Stimulated activated memory B cell treated with anti-CD40 and anti-IgM and Interleukin-4, amounts not matched to agents 10 μg/mL and 1 μg/mL and 100 μg/mL, for 72 hours (primary cell): ENCODE measurements around the gene NAV2.

Source experiments
- ATAC-seq: fragments of 150-1000 bp; cut with Tn5 transposase; 2 replicates; pipeline ENCODE4 v1.10.0; 2021
- H3K27ac Mint-ChIP-seq: one replicate; pipeline ENCODE4 v1.8.0; 2022; ENCODE audit warnings: mild to moderate bottlenecking, mixed read lengths
- H3K27me3 Mint-ChIP-seq: one replicate; pipeline ENCODE4 v1.8.0; 2022; ENCODE audit warnings: mixed read lengths
- H3K36me3 Mint-ChIP-seq: one replicate; pipeline ENCODE4 v1.8.0; 2022; ENCODE audit warnings: mixed read lengths
- H3K4me1 Mint-ChIP-seq: one replicate; pipeline ENCODE4 v1.8.0; 2022; ENCODE audit warnings: mixed read lengths
- H3K4me3 Mint-ChIP-seq: one replicate; pipeline ENCODE4 v1.8.0; 2022; ENCODE audit warnings: mild to moderate bottlenecking, moderate library complexity, mixed read lengths
- H3K9me3 Mint-ChIP-seq: one replicate; pipeline ENCODE4 v1.8.0; 2022; ENCODE audit warnings: mixed read lengths

Gene NAV2

DNA sequence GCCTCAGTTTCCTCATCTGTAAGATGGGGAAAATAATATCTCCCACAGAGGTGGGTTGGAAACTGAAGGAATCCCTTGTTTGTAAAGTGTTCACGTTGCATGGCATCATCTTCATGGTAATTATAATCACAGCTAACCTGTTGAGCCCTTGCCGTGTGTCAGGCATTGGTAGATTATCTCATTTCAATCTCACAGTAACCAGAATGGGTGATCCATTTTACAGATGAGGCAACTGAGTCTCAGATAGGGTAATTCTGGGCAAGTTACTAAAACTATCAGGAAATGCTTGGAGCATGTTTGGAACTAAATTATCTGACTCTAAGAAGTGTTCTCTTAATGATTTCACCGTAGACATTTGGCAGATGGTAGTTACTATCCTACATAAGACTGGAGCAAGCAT, 109.4 kb downstream of the NAV2 start:
- no peak for ATAC-seq
- H3K27ac Mint-ChIP-seq: no peak overlapping the region
- H3K36me3 Mint-ChIP-seq: no peaks in the 10 kb centered on the region
- H3K4me3 Mint-ChIP-seq: no peak overlapping the region
- H3K27me3 Mint-ChIP-seq: peaks cover 28% of the 10 kb centered on the region
- H3K9me3 Mint-ChIP-seq: no peaks in the 10 kb centered on the region
- peaks cover 5% of the 10 kb centered on the region for H3K4me1 Mint-ChIP-seq

- no peaks in the 10 kb centered on the region for H3K9me3 Mint-ChIP-seq
- H3K4me1 Mint-ChIP-seq: peaks cover 5% of the 10 kb centered on the region
- H3K36me3 Mint-ChIP-seq: no peaks in the 10 kb centered on the region
- no peak overlapping the region for H3K4me3 Mint-ChIP-seq
- peaks cover 28% of the 10 kb centered on the region for H3K27me3 Mint-ChIP-seq
- H3K27ac Mint-ChIP-seq: no peak overlapping the region
- no peak for ATAC-seq
Measured at GRCh38 chr11:19822531-19822930, 109.9 kb downstream of the NAV2 start.

GRCh38 chr11:19826606-19827005, 114.0 kb downstream of the NAV2 start:
- Mint-ChIP-seq H3K27me3 (peaks cover 7% of the 10 kb centered on the region), H3K4me3 (no peak overlapping the region), H3K27ac (no peak overlapping the region), H3K4me1 (no peaks in the 10 kb centered on the region), H3K9me3 (no peaks in the 10 kb centered on the region), H3K36me3 (no peaks in the 10 kb centered on the region)
- no peak for ATAC-seq

DNA sequence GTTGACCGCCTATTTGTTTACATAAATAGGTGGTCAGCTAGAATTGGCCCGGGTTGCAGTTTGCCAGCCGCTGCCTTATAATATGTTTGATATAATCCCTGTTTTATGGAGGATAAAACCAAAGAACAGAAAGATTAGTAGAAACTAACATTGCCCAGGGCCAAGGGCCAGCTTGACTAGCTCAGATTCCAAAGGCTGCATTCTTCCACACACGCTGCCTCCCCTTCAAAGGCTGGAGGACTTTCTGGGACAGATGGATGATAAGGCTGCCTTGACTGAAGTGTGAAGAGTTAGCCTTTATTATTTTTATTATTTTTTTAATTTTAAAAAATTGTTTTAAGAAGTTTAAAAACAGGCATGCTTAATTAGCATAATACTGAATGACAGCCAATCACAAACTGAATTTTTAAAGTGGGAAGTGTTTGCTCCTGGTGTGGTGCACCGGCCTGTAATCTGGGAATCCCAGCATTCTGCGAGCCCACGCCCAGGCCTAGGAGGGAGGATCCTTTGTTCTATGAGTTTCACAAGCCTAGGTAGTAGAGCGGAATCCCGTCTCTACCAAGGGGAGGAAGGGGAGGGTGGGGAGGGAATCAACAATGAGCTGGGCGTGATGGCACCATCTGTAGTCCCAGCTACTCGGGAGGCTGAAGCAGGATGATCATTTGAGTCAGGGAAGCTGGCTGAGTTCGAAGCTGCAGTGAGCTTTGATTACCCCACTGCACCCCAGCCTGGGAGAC, 114.9 kb downstream of the NAV2 start:
- Mint-ChIP-seq H3K36me3 (no peaks in the 10 kb centered on the region), H3K4me1 (no peaks in the 10 kb centered on the region), H3K4me3 (no peak overlapping the region), H3K9me3 (no peaks in the 10 kb centered on the region), H3K27ac (no peak overlapping the region), H3K27me3 (peaks cover 7% of the 10 kb centered on the region)
- ATAC-seq: no peak

- no peak for ATAC-seq
- H3K4me1 Mint-ChIP-seq: no peaks in the 10 kb centered on the region
- peaks cover 2% of the 10 kb centered on the region for H3K36me3 Mint-ChIP-seq
- no peak overlapping the region for H3K4me3 Mint-ChIP-seq
- peaks cover 4% of the 10 kb centered on the region for H3K27me3 Mint-ChIP-seq
- no peak overlapping the region for H3K27ac Mint-ChIP-seq
- no peaks in the 10 kb centered on the region for H3K9me3 Mint-ChIP-seq
Measured at GRCh38 chr11:19828382-19829108, 115.9 kb downstream of the NAV2 start.

GRCh38 chr11:19829109-19829837, 116.6 kb downstream of the NAV2 start:
- Mint-ChIP-seq H3K36me3 (peaks cover 9% of the 10 kb centered on the region), H3K4me3 (no peak overlapping the region), H3K27ac (no peak overlapping the region), H3K27me3 (no peaks in the 10 kb centered on the region), H3K4me1 (no peaks in the 10 kb centered on the region), H3K9me3 (peaks cover 5% of the 10 kb centered on the region)
- no peak for ATAC-seq

GRCh38 chr11:19832086-19832750, 119.6 kb downstream of the NAV2 start:
- peaks cover 5% of the 10 kb centered on the region for H3K9me3 Mint-ChIP-seq

GRCh38 chr11:19832901-19833300, 120.3 kb downstream of the NAV2 start:
- Mint-ChIP-seq H3K9me3 (peaks cover 5% of the 10 kb centered on the region), H3K27me3 (no peaks in the 10 kb centered on the region), H3K36me3 (peaks cover 14% of the 10 kb centered on the region), H3K4me3 (no peak overlapping the region), H3K27ac (no peak overlapping the region), H3K4me1 (no peaks in the 10 kb centered on the region)
- no peak for ATAC-seq

More at GRCh38 chr11:19832086-19832750, 119.6 kb downstream of the NAV2 start:
- Mint-ChIP-seq H3K36me3 (peaks cover 14% of the 10 kb centered on the region), H3K4me3 (no peak overlapping the region), H3K4me1 (no peaks in the 10 kb centered on the region), H3K27me3 (no peaks in the 10 kb centered on the region), H3K27ac (no peak overlapping the region)
- no peak for ATAC-seq

- Mint-ChIP-seq H3K36me3 (peaks cover 14% of the 10 kb centered on the region), H3K4me1 (no peaks in the 10 kb centered on the region), H3K27me3 (no peaks in the 10 kb centered on the region), H3K4me3 (no peak overlapping the region), H3K9me3 (peaks cover 5% of the 10 kb centered on the region), H3K27ac (no peak overlapping the region)
- ATAC-seq: no peak
Measured at GRCh38 chr11:19834771-19835170, 122.1 kb downstream of the NAV2 start.

DNA sequence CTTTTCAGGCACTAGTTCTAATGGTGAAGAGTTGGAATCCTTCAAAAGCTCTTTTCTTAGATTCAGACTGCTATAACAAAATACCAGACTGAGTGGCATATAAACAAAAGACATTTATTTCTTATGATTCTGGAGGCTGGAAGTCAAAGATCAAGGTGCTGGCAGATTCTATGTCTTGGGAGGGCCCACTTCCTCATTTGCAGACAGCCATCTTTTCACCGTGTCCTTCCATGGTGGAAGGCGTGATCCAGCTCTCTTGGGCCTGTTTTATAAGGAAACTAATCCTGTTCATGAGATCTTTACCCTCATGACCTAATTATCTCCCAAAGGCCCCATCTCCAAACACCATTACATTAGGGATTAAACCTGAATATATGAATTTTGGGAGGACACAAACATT, 124.0 kb downstream of the NAV2 start:
- H3K4me1 Mint-ChIP-seq: no peaks in the 10 kb centered on the region
- H3K27me3 Mint-ChIP-seq: no peaks in the 10 kb centered on the region
- H3K4me3 Mint-ChIP-seq: no peak overlapping the region
- H3K36me3 Mint-ChIP-seq: peaks cover 14% of the 10 kb centered on the region
- ATAC-seq: no peak
- no peak overlapping the region for H3K27ac Mint-ChIP-seq
- peaks cover 5% of the 10 kb centered on the region for H3K9me3 Mint-ChIP-seq

- Mint-ChIP-seq H3K4me3 (no peak overlapping the region), H3K9me3 (peaks cover under 1% of the 10 kb centered on the region), H3K27ac (no peak overlapping the region), H3K4me1 (no peaks in the 10 kb centered on the region), H3K36me3 (peaks cover 6% of the 10 kb centered on the region), H3K27me3 (no peaks in the 10 kb centered on the region)
- no peak for ATAC-seq
Measured at GRCh38 chr11:19838994-19839768, 126.5 kb downstream of the NAV2 start.

GRCh38 chr11:19840961-19841360, 128.3 kb downstream of the NAV2 start:
- no peaks in the 10 kb centered on the region for H3K4me1 Mint-ChIP-seq
- no peak overlapping the region for H3K4me3 Mint-ChIP-seq
- peaks cover 4% of the 10 kb centered on the region for H3K36me3 Mint-ChIP-seq
- no peaks in the 10 kb centered on the region for H3K27me3 Mint-ChIP-seq
- no peak for ATAC-seq
- no peak overlapping the region for H3K27ac Mint-ChIP-seq
- no peaks in the 10 kb centered on the region for H3K9me3 Mint-ChIP-seq

DNA sequence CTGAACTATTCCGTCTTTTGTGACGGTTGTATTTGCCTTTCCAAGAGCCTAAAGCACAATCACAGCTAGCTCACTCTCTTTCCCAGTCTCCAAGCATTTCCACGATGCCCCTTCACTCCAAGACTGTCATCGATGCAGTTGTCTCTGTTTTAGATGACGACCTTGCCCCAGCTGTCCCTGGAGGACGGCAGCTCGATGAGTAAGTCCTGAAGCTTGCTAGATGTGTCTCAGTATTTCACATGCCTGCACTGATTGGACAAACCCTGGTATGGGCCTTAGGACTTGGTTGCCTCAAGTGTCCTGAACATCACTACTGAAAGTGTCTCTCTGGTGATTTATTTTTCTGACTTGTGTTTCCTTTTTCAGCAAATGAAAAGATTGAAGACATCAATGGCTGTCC, 129.9 kb downstream of the NAV2 start:
- no peak for ATAC-seq
- H3K36me3 Mint-ChIP-seq: no peaks in the 10 kb centered on the region
- no peaks in the 10 kb centered on the region for H3K9me3 Mint-ChIP-seq
- H3K27ac Mint-ChIP-seq: no peak overlapping the region
- no peaks in the 10 kb centered on the region for H3K27me3 Mint-ChIP-seq
- H3K4me1 Mint-ChIP-seq: no peaks in the 10 kb centered on the region
- no peak overlapping the region for H3K4me3 Mint-ChIP-seq

DNA sequence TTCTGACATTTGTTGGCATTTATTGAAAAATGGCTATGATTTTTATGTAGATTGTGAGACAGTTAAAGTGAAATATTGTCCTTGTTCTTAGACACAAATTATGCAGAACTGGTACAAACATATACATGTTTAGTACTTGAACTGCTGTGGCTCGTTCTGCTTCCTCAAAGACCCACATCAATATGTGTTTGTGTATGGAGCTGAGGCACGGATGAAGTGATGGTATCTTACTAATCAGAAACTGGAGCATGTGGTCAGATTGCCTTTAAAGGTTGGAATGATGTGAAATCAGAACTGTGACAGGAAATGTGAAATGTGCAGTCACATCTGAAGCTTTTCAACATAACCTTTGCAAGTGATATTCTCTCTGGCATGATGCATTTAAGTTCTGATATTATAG, 130.4 kb downstream of the NAV2 start:
- ATAC-seq: no peak
- no peaks in the 10 kb centered on the region for H3K9me3 Mint-ChIP-seq
- no peaks in the 10 kb centered on the region for H3K36me3 Mint-ChIP-seq
- H3K4me1 Mint-ChIP-seq: no peaks in the 10 kb centered on the region
- no peak overlapping the region for H3K27ac Mint-ChIP-seq
- no peaks in the 10 kb centered on the region for H3K27me3 Mint-ChIP-seq
- no peak overlapping the region for H3K4me3 Mint-ChIP-seq
